HepG2 (cell line): Measurements from ENCODE around the gene CSNK1G1. TPM values are rescaled to one million over a fixed set of nuclear protein-coding genes. Genes with fewer than 3 reads are reported as not detected.

Experiments
- ATAC-seq: fragments of 200-7000 bp; cut with Tn5 transposase; 3 replicates; pipeline ENCODE4 v1.9.1; 2020; ENCODE audit warnings: mild to moderate bottlenecking, moderate library complexity
- BruUV-seq: library from RNA; stranded (reverse); fragments of 400-500 nt; replicated peaks from 2 replicates; lab custom pipeline; 2021; lab: Mats Ljungman, UMichigan
- CTCF ChIA-PET: fragments of 300-600 bp; formaldehyde crosslinking; extraction: SDS; loops from one replicate; lab custom pipeline; 2021; ENCODE audit warnings: low total read pairs, inconsistent platforms, low intra/inter-chr PET ratio; lab: Yijun Ruan, JAX
- POLR2A ChIA-PET: fragments of 350-600 bp; sonication (Branson Sonifier 250); formaldehyde crosslinking; loops from one replicate; lab custom pipeline; 2020; ENCODE audit warnings: antibody characterized with exemption, inconsistent platforms; lab: Yijun Ruan, JAX
- DNase-seq: peaks from one replicate; pipeline ENCODE4 v3.0.0-alpha.2; 2015; ENCODE audit warnings: low spot score
- FAIRE-seq: peaks from 3 replicates; lab custom pipeline; 2011; peaks lifted over from hg19 to GRCh38; lab: Jason Lieb, UNC
- H2AFZ ChIP-seq: one replicate; pipeline ENCODE4 v1.6.1; 2011; ENCODE audit warnings: low read length, inconsistent platforms
- H3K27ac ChIP-seq: fragments of 300-600 bp; 3 replicates; pipeline ENCODE4 v1.8.0; 2011; ENCODE audit warnings: mixed run types, mild to moderate bottlenecking, mixed read lengths, low read length, inconsistent platforms; ENCODE audit not compliant: insufficient read depth; ENCODE audit errors: extremely low read length
- H3K27me3 ChIP-seq, 2 experiments: fragments of 200-600 bp in 1 of 2; 2 replicates in 1 of 2; 3 replicates in 1 of 2; pipeline versions ENCODE4 v1.6.0 to v1.8.0; 2011; ENCODE audit warnings: low read length in 2 of 2, mild to moderate bottlenecking in 2 of 2, moderate library complexity in 2 of 2, inconsistent platforms in 1 of 2; ENCODE audit not compliant: insufficient read depth in 2 of 2, control insufficient read depth in 1 of 2
- H3K36me3 ChIP-seq, 2 experiments: fragments of 200-600 bp in 1 of 2; replicated peaks in 1 of 2; 2 replicates in 1 of 2; 3 replicates in 1 of 2; pipeline versions ENCODE4 v1.5.1 to v1.8.0; 2011; ENCODE audit warnings: low read length in 2 of 2, inconsistent platforms in 1 of 2; ENCODE audit not compliant: insufficient read depth in 2 of 2, control insufficient read depth in 1 of 2
- H3K4me1 ChIP-seq: 2 replicates; pipeline ENCODE4 v1.5.1; 2012; ENCODE audit warnings: low read length, inconsistent platforms; ENCODE audit not compliant: insufficient read depth
- H3K4me2 ChIP-seq: 2 replicates; pipeline ENCODE4 v1.6.0; 2011; ENCODE audit warnings: low read depth, low read length, inconsistent platforms
- H3K4me3 ChIP-seq, 3 experiments: fragments of 200-600 bp in 1 of 3; sonication (generic), shearing (Covaris generic) in 1 of 3; replicated peaks in 1 of 3; 2 replicates each; pipeline ENCODE4 v1.5.1; 2011 to 2016; ENCODE audit warnings: low read length in 3 of 3, inconsistent platforms in 2 of 3, low read depth in 2 of 3, mild to moderate bottlenecking in 2 of 3, control low read depth in 1 of 3, mixed read lengths in 1 of 3; ENCODE audit not compliant: insufficient read depth in 1 of 3
- H3K79me2 ChIP-seq: one replicate; pipeline ENCODE4 v1.6.1; 2011; ENCODE audit warnings: low read length, inconsistent platforms; ENCODE audit not compliant: insufficient read depth
- H3K9ac ChIP-seq: 2 replicates; pipeline ENCODE4 v1.6.0; 2011; ENCODE audit warnings: mild to moderate bottlenecking, low read depth, low read length, inconsistent platforms; ENCODE audit not compliant: insufficient read depth
- H3K9me3 ChIP-seq: 2 replicates; pipeline ENCODE4 v1.5.1; 2012; ENCODE audit warnings: mild to moderate bottlenecking, low read length
- H4K20me1 ChIP-seq: 2 replicates; pipeline ENCODE4 v1.6.0; 2011; ENCODE audit warnings: inconsistent platforms, mild to moderate bottlenecking, low read length, moderate library complexity; ENCODE audit not compliant: insufficient read depth
- DBP ChIP-seq: sonication (generic); formaldehyde crosslinking; IDR thresholded peaks from 2 replicates; pipeline ENCODE4 v1.4.0; 2020; ENCODE audit warnings: missing genetic modification reagents; ENCODE audit errors: not compliant biosample characterization
- FOXO4 ChIP-seq: sonication (generic); formaldehyde crosslinking; conservative IDR thresholded peaks from 2 replicates; pipeline ENCODE4 v1.8.1; 2023; ENCODE audit warnings: missing genetic modification reagents
- HBP1 ChIP-seq: IDR thresholded peaks from 2 replicates; pipeline ENCODE4 v1.6.1; 2016; ENCODE audit warnings: low read depth, control low read depth
- ISL2 ChIP-seq: sonication (generic); formaldehyde crosslinking; IDR thresholded peaks from 2 replicates; pipeline ENCODE4 v1.5.0; 2020; ENCODE audit warnings: missing genetic modification reagents
- JDP2 ChIP-seq: sonication (generic); formaldehyde crosslinking; IDR thresholded peaks from 2 replicates; pipeline ENCODE4 v1.8.1; 2022; ENCODE audit warnings: missing genetic modification reagents, borderline replicate concordance
- MXD3 ChIP-seq: IDR thresholded peaks from 2 replicates; pipeline ENCODE4 v1.6.1; 2016; ENCODE audit warnings: mild to moderate bottlenecking, missing biosample characterization, missing genetic modification reagents
- POLR2AphosphoS5 ChIP-seq: IDR thresholded peaks from 2 replicates; pipeline ENCODE4 v1.6.1; 2012; ENCODE audit warnings: low read depth, low read length
- WIZ ChIP-seq: sonication (generic); formaldehyde crosslinking; IDR thresholded peaks from 2 replicates; pipeline ENCODE4 v1.5.1; 2020; ENCODE audit warnings: mild to moderate bottlenecking, missing genetic modification reagents
- ZNF124 ChIP-seq: sonication (generic); formaldehyde crosslinking; IDR thresholded peaks from 2 replicates; pipeline ENCODE4 v1.4.0; 2020; ENCODE audit warnings: missing genetic modification reagents
- ZNF382 ChIP-seq: sonication (generic); formaldehyde crosslinking; IDR thresholded peaks from 2 replicates; pipeline ENCODE4 v1.5.0; 2020; ENCODE audit warnings: missing genetic modification reagents, mild to moderate bottlenecking, borderline replicate concordance
- WGBS: methylation state at CpG from one replicate; pipeline ENCODE4 v1.1.6; 2017; ENCODE audit warnings: low lambda C conversion rate; 5-methylcytosine and 5-hydroxymethylcytosine counted together
- in situ Hi-C: cut with HindIII; loops from 2 replicates; pipeline ENCODE4 v1.10.0; 2017; ENCODE audit warnings: low pct_unique_long_range_greater_than_20kb; ENCODE audit not compliant: extremely low pct_ligation_motif_present
- intact Hi-C: fragments of 100-400 bp; cut with micrococcal nuclease; formaldehyde crosslinking; loops from one replicate; pipeline ENCODE4 v1.10.0; 2022; ENCODE audit not compliant: unreplicated experiment
- polyA plus RNA-seq, 8 experiments: library from polyadenylated mRNA; depleted of rRNA in 3 of 8; stranded (reverse) in 7 of 8; unstranded in 1 of 8; fragments of >200 nt; fragmentation: Illumina TruSeq in 4 of 8; extraction: Trizol in 4 of 8; gene quantifications; 2 replicates each; pipeline versions ENCODE4 v1.2.1 to v1.2.3, GENCODE V29; 2011 to 2016; ENCODE audit warnings: low read depth in 4 of 8, missing spikeins in 1 of 8, mixed read lengths in 1 of 8; ENCODE audit not compliant: insufficient read depth in 1 of 8
- total RNA-seq, 5 experiments: library from RNA; depleted of rRNA; stranded (reverse); fragments of >200 nt; fragmentation: Illumina TruSeq; extraction: Trizol; gene quantifications; 2 replicates each; pipeline ENCODE4 v1.2.3, GENCODE V29; 2016; ENCODE audit warnings: low read depth in 1 of 5
- TF ChIP-seq, protein P1 (sequence below): sonication (generic); formaldehyde crosslinking; IDR thresholded peaks from 2 replicates; pipeline ENCODE4 v1.4.0; 2020; ENCODE audit warnings: missing genetic modification reagents, borderline replicate concordance
- TF ChIP-seq, protein P2 (sequence below): sonication (generic); formaldehyde crosslinking; IDR thresholded peaks from 2 replicates; pipeline ENCODE4 v1.9.0; 2021; ENCODE audit warnings: missing genetic modification reagents, borderline replicate concordance

The CSNK1G1 gene
- total and polyA plus RNA-seq, 2 of the 13 experiments (the other 11 are each of a cell fraction or from before 2014, with no cell fraction given): 8.5 to 12.6 TPM

DNA sequence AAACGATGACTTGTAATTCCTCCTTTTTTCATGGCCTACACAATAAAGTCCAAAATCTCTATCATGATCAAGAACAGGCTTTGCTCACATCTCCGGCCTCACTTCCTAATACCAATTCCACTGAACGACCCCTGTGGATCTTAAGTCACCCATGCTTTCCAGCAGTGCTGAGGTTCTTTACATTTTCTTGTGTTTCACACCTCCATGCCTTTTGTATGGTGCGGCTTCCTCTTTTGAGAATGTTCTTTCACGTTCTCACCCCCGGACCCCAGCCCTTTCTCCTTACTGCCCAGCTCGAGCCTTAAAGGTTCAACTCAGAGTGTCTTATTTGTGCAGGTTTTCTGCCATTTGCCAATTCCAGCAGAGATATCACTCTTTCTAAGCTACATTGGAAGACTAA is 70.1 kb downstream of the CSNK1G1 start:
- no peaks in the 10 kb centered on the region for H3K36me3 ChIP-seq
- no peak overlapping the region for H3K9ac ChIP-seq
- in situ Hi-C loops: no loop called here
- DNase-seq (no peak), FAIRE-seq (no peak), ATAC-seq (no peak)
- no peak overlapping the region for H2AFZ ChIP-seq
- H3K4me3 ChIP-seq: no peak overlapping the region
- no peak overlapping the region for H3K4me2 ChIP-seq
- BruUV-seq: no TSS peak
- peaks cover 6% of the 10 kb centered on the region; the same call in 1 of the 2 replicates for H3K4me1 ChIP-seq
- H4K20me1 ChIP-seq: no peaks in the 10 kb centered on the region
- H3K9me3 ChIP-seq: no peaks in the 10 kb centered on the region
- WGBS: 97% methylated on average over 7 of the region's 7 CpGs
- intact Hi-C loops: no loop called here
- ChIA-PET POLR2A (no interaction called here), CTCF (no interaction called here)
- no peaks in the 10 kb centered on the region for H3K27me3 ChIP-seq
- H3K27ac ChIP-seq: no peak overlapping the region
- peaks cover 2% of the 10 kb centered on the region for H3K79me2 ChIP-seq
- TF ChIP-seq WIZ (CRISPR knock-in tag): no peak
- TF ChIP-seq JDP2 (CRISPR knock-in tag): no peak
- no peak for TF ChIP-seq FOXO4 (CRISPR knock-in tag)
- no peak for TF ChIP-seq POLR2AphosphoS5
- no peak for TF ChIP-seq DBP
- TF ChIP-seq ISL2 (CRISPR knock-in tag): no peak
- no peak for TF ChIP-seq ZNF124 (CRISPR knock-in tag)
- TF ChIP-seq HBP1 (CRISPR knock-in tag): no peak
- TF ChIP-seq, protein P1, sequence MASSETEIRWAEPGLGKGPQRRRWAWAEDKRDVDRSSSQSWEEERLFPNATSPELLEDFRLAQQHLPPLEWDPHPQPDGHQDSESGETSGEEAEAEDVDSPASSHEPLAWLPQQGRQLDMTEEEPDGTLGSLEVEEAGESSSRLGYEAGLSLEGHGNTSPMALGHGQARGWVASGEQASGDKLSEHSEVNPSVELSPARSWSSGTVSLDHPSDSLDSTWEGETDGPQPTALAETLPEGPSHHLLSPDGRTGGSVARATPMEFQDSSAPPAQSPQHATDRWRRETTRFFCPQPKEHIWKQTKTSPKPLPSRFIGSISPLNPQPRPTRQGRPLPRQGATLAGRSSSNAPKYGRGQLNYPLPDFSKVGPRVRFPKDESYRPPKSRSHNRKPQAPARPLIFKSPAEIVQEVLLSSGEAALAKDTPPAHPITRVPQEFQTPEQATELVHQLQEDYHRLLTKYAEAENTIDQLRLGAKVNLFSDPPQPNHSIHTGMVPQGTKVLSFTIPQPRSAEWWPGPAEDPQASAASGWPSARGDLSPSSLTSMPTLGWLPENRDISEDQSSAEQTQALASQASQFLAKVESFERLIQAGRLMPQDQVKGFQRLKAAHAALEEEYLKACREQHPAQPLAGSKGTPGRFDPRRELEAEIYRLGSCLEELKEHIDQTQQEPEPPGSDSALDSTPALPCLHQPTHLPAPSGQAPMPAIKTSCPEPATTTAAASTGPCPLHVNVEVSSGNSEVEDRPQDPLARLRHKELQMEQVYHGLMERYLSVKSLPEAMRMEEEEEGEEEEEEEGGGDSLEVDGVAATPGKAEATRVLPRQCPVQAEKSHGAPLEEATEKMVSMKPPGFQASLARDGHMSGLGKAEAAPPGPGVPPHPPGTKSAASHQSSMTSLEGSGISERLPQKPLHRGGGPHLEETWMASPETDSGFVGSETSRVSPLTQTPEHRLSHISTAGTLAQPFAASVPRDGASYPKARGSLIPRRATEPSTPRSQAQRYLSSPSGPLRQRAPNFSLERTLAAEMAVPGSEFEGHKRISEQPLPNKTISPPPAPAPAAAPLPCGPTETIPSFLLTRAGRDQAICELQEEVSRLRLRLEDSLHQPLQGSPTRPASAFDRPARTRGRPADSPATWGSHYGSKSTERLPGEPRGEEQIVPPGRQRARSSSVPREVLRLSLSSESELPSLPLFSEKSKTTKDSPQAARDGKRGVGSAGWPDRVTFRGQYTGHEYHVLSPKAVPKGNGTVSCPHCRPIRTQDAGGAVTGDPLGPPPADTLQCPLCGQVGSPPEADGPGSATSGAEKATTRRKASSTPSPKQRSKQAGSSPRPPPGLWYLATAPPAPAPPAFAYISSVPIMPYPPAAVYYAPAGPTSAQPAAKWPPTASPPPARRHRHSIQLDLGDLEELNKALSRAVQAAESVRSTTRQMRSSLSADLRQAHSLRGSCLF: no peak
- TF ChIP-seq, protein P2, sequence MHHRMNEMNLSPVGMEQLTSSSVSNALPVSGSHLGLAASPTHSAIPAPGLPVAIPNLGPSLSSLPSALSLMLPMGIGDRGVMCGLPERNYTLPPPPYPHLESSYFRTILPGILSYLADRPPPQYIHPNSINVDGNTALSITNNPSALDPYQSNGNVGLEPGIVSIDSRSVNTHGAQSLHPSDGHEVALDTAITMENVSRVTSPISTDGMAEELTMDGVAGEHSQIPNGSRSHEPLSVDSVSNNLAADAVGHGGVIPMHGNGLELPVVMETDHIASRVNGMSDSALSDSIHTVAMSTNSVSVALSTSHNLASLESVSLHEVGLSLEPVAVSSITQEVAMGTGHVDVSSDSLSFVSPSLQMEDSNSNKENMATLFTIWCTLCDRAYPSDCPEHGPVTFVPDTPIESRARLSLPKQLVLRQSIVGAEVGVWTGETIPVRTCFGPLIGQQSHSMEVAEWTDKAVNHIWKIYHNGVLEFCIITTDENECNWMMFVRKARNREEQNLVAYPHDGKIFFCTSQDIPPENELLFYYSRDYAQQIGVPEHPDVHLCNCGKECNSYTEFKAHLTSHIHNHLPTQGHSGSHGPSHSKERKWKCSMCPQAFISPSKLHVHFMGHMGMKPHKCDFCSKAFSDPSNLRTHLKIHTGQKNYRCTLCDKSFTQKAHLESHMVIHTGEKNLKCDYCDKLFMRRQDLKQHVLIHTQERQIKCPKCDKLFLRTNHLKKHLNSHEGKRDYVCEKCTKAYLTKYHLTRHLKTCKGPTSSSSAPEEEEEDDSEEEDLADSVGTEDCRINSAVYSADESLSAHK (CRISPR knock-in tag): no peak
- no peak for TF ChIP-seq ZNF382 (CRISPR knock-in tag)
- no peak for TF ChIP-seq MXD3 (CRISPR knock-in tag)
